Measurements from ENCODE around the gene SLC44A3.

DNA sequence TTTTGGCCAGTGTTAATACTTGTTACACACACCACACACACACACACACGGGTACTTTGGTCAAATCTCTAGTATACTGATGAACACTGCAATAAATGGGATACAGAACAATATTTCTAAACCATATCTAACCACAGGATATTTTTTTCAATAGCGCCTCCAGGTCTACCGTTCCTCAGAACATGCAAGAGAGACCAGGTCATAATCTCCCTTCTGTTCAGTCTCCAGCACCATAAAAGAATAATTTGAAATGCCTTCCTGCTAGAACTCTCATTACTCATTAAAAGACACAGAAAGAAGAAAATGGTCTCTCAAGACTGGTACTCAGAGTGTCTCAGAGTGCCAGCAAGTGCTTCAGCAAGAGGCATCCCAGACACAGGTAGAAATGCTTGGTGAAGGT is 11.5 kb upstream of the SLC44A3 start:
- TF ChIP-seq, protein P1, sequence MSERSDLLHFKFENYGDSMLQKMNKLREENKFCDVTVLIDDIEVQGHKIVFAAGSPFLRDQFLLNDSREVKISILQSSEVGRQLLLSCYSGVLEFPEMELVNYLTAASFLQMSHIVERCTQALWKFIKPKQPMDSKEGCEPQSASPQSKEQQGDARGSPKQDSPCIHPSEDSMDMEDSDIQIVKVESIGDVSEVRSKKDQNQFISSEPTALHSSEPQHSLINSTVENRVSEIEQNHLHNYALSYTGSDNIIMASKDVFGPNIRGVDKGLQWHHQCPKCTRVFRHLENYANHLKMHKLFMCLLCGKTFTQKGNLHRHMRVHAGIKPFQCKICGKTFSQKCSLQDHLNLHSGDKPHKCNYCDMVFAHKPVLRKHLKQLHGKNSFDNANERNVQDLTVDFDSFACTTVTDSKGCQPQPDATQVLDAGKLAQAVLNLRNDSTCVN (CRISPR knock-in tag; IDR thresholded peaks at IDR 0.05; ENCODE audit: borderline replicate concordance): no peak
- no peak for TF ChIP-seq PTBP1 (IDR thresholded peaks at IDR 0.05; ENCODE audit: low read depth, low read length, poor library complexity, severe bottlenecking)
- no peak for TF ChIP-seq ZSCAN22 (CRISPR knock-in tag; IDR thresholded peaks at IDR 0.05)
- no peak for TF ChIP-seq ZFP37 (CRISPR knock-in tag; IDR thresholded peaks at IDR 0.05; ENCODE audit: borderline replicate concordance)
- TF ChIP-seq RAD51 (IDR thresholded peaks at IDR 0.05; ENCODE audit: borderline replicate concordance): no peak
- no peak for TF ChIP-seq MYC (CRISPR knock-in tag; IDR thresholded peaks at IDR 0.05; ENCODE audit: borderline replicate concordance)
- no peak for TF ChIP-seq ZNF563 (CRISPR knock-in tag; IDR thresholded peaks at IDR 0.05)

Measured in HepG2 (cell line).